Left ventricle myocardium inferior (tissue), 1 donor: Measurements from ENCODE around the gene ACTR3C. TPM values are rescaled to one million over a fixed set of nuclear protein-coding genes. Genes with fewer than 3 reads are reported as not detected.

ENCODE experiments used
- DNase-seq: peaks from one replicate; pipeline ENCODE4 v3.0.0-alpha.2; 2020
- H3K27ac ChIP-seq: fragments of 200-600 bp; replicated peaks from 2 replicates; pipeline ENCODE4 v1.8.0; 2021
- H3K27me3 ChIP-seq: fragments of 200-600 bp; 2 replicates; pipeline ENCODE4 v1.8.0; 2021; ENCODE audit warnings: low read depth
- H3K36me3 ChIP-seq: fragments of 200-600 bp; 2 replicates; pipeline ENCODE4 v1.8.0; 2021
- H3K4me1 ChIP-seq: fragments of 200-600 bp; 2 replicates; pipeline ENCODE4 v1.8.0; 2021
- H3K4me3 ChIP-seq: fragments of 200-600 bp; 2 replicates; pipeline ENCODE4 v1.8.0; 2021; ENCODE audit warnings: mild to moderate bottlenecking, moderate library complexity
- H3K9me3 ChIP-seq: fragments of 200-600 bp; replicated peaks from 2 replicates; pipeline ENCODE4 v1.8.0; 2021
- CTCF ChIP-seq: fragments of 200-600 bp; IDR thresholded peaks from 2 replicates; pipeline ENCODE4 v1.8.0; 2021; ENCODE audit warnings: antibody characterized with exemption, mild to moderate bottlenecking, borderline replicate concordance
- intact Hi-C: fragments of 100-400 bp; cut with micrococcal nuclease; formaldehyde crosslinking; loops from one replicate; pipeline ENCODE4 v1.11.0; 2022
- total RNA-seq: library from RNA; stranded (reverse); fragmentation: NEBNext Ultra II Directional; extraction: Animal tissue kit (Norgen Biotek cat#: 25700); gene quantifications from one replicate; pipeline ENCODE4 v1.2.1, GENCODE V29; 2021
- donor health status: DM: no; HTN: yes; CAD: no; lungs with severe emphysema.

ACTR3C gene
- total RNA-seq, 1 donor from 2014 or later, result 5.1 TPM

GRCh38 chr7:150346922-150347321 lies 23.6 kb upstream of the ACTR3C start:
- no peak for DNase-seq
- H3K4me3 ChIP-seq, result no peak overlapping the region
- H3K27me3 ChIP-seq, result peaks cover 44% of the 10 kb centered on the region
- no peak overlapping the region for H3K27ac ChIP-seq
- TF ChIP-seq CTCF, result no peak
- peaks cover 2% of the 10 kb centered on the region for H3K4me1 ChIP-seq
- no peaks in the 10 kb centered on the region for H3K36me3 ChIP-seq
- peaks cover 15% of the 10 kb centered on the region for H3K9me3 ChIP-seq
- intact Hi-C loops, result no loop called here

- peaks cover 21% of the 10 kb centered on the region for H3K4me1 ChIP-seq
- H3K27me3 ChIP-seq, result peaks cover 63% of the 10 kb centered on the region
- DNase-seq, result no peak
- peaks cover 15% of the 10 kb centered on the region for H3K9me3 ChIP-seq
- H3K36me3 ChIP-seq, result no peaks in the 10 kb centered on the region
- TF ChIP-seq CTCF, result no peak
- no peak overlapping the region for H3K27ac ChIP-seq
- H3K4me3 ChIP-seq, result no peak overlapping the region
- intact Hi-C loops, result no loop called here
Observed at GRCh38 chr7:150345012-150345411, 21.7 kb upstream of the ACTR3C start.

- intact Hi-C loops, result no loop called here
- no peak overlapping the region for H3K4me3 ChIP-seq
- peaks cover 69% of the 10 kb centered on the region for H3K27me3 ChIP-seq
- no peaks in the 10 kb centered on the region for H3K36me3 ChIP-seq
- no peak for DNase-seq
- H3K9me3 ChIP-seq, result peaks cover 15% of the 10 kb centered on the region
- peaks cover 28% of the 10 kb centered on the region for H3K4me1 ChIP-seq
- no peak overlapping the region for H3K27ac ChIP-seq
- TF ChIP-seq CTCF, result no peak
Observed at GRCh38 chr7:150344299-150344698, 21.0 kb upstream of the ACTR3C start.

GRCh38 chr7:150343225-150343624 lies 19.9 kb upstream of the ACTR3C start:
- H3K9me3 ChIP-seq, result peaks cover 15% of the 10 kb centered on the region
- intact Hi-C loops, result no loop called here
- TF ChIP-seq CTCF, result no peak
- no peak for DNase-seq
- peaks cover 65% of the 10 kb centered on the region for H3K27me3 ChIP-seq
- peaks cover 30% of the 10 kb centered on the region for H3K4me1 ChIP-seq
- H3K36me3 ChIP-seq, result no peaks in the 10 kb centered on the region
- H3K4me3 ChIP-seq, result no peak overlapping the region
- H3K27ac ChIP-seq, result no peak overlapping the region

- DNase-seq, result no peak
- Histone ChIP-seq H3K27ac (peak overlapping the region; percentile 33), H3K4me3 (peak overlapping the region; percentile 67), H3K27me3 (peaks cover 61% of the 10 kb centered on the region), H3K9me3 (peaks cover 15% of the 10 kb centered on the region), H3K36me3 (no peaks in the 10 kb centered on the region), H3K4me1 (peaks cover 30% of the 10 kb centered on the region)
- TF ChIP-seq CTCF, result no peak
- intact Hi-C loops, result no loop called here
Observed at GRCh38 chr7:150342121-150342408, 18.7 kb upstream of the ACTR3C start.
